Colonic mucosa (tissue), 4 donors: ENCODE results near the gene SLC7A4. TPM values are rescaled to one million over a fixed set of nuclear protein-coding genes. Genes with fewer than 3 reads are reported as not detected.
A peak's percentile ranks its signal among the peaks of the same experiment; 100 is the strongest.

Experiments used
- DNase-seq: peaks from one replicate; pipeline ENCODE4 v3.0.0-alpha.2; 2020
- H3K27ac ChIP-seq: fragments of 200-600 bp; one replicate; pipeline ENCODE4 v1.8.0; 2021
- H3K27me3 ChIP-seq: fragments of 200-600 bp; one replicate; pipeline ENCODE4 v1.8.0; 2021
- H3K36me3 ChIP-seq: fragments of 200-600 bp; one replicate; pipeline ENCODE4 v1.8.0; 2021
- H3K4me1 ChIP-seq: fragments of 200-600 bp; one replicate; pipeline ENCODE4 v1.8.0; 2021; ENCODE audit warnings: mild to moderate bottlenecking
- H3K4me3 ChIP-seq: fragments of 200-600 bp; one replicate; pipeline ENCODE4 v1.8.0; 2021
- H3K9ac ChIP-seq, 2 donors: one replicate each; pipeline ENCODE4 v1.7.0; 2013; ENCODE audit warnings: control low read depth in 2 of 2, low read depth in 2 of 2, low read length in 2 of 2
- H3K9me3 ChIP-seq: fragments of 200-600 bp; one replicate; pipeline ENCODE4 v1.8.0; 2021
- intact Hi-C: fragments of 100-400 bp; cut with DNase I; formaldehyde crosslinking; loops from one replicate; pipeline ENCODE4 v1.14.1; 2022
- total RNA-seq, 2 donors: library from RNA; stranded (reverse); fragmentation: NEBNext Ultra II Directional in 1 of 2; extraction: Animal tissue kit (Norgen Biotek cat#: 25700) in 1 of 2; gene quantifications; one replicate each; pipeline ENCODE4 v1.2.1, GENCODE V29; 2021
- TF ChIP-seq, protein P1 (sequence below): fragments of 200-600 bp; IDR thresholded peaks from one replicate; pipeline ENCODE4 v1.8.0; 2022; ENCODE audit warnings: antibody characterized with exemption, mild to moderate bottlenecking
- donor health status: healthy.
- donor health status: DM: no; HTN: no; CAD: no.
- donor health status: DM: no; HTN: no; CAD: no.

The SLC7A4 gene
- total RNA-seq, 2 donors from 2014 or later = 3.3 to 3.9 TPM

DNA sequence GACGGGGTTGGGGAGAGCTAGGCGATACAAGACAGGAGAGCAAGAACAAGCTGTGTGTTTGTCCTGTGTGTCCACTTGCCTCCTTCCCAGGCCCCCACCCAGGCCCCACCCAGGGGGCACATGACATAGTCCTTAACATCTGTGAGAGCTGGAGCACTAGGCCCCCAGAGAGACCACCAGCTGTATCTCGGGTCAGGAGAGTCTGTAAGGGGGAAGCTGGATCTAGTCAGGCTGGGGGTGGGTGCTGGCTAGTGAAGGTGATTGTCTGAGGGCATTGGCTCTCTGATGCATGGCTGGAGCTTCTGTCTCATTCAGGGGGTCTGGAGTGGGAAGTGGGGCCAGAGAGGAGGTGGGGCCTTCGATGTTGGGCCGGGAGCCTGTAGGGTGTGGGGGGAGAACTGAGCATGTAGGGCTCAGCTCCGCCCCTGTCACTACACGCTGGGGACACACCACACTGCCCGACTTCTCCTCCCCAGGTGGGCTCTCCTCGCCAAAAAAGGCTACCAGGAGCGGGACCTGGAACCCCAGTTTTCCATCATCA is 16.8 kb downstream of the SLC7A4 start:
- Histone ChIP-seq H3K4me1 (peaks cover 9% of the 10 kb centered on the region), H3K27me3 (no peaks in the 10 kb centered on the region), H3K9me3 (no peaks in the 10 kb centered on the region), H3K9ac (no peak overlapping the region), H3K27ac (no peak overlapping the region), H3K36me3 (no peaks in the 10 kb centered on the region), H3K4me3 (no peak overlapping the region)
- intact Hi-C loops = no loop called here
- TF ChIP-seq, protein P1, sequence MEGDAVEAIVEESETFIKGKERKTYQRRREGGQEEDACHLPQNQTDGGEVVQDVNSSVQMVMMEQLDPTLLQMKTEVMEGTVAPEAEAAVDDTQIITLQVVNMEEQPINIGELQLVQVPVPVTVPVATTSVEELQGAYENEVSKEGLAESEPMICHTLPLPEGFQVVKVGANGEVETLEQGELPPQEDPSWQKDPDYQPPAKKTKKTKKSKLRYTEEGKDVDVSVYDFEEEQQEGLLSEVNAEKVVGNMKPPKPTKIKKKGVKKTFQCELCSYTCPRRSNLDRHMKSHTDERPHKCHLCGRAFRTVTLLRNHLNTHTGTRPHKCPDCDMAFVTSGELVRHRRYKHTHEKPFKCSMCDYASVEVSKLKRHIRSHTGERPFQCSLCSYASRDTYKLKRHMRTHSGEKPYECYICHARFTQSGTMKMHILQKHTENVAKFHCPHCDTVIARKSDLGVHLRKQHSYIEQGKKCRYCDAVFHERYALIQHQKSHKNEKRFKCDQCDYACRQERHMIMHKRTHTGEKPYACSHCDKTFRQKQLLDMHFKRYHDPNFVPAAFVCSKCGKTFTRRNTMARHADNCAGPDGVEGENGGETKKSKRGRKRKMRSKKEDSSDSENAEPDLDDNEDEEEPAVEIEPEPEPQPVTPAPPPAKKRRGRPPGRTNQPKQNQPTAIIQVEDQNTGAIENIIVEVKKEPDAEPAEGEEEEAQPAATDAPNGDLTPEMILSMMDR = no peak
- no peak for DNase-seq

DNA sequence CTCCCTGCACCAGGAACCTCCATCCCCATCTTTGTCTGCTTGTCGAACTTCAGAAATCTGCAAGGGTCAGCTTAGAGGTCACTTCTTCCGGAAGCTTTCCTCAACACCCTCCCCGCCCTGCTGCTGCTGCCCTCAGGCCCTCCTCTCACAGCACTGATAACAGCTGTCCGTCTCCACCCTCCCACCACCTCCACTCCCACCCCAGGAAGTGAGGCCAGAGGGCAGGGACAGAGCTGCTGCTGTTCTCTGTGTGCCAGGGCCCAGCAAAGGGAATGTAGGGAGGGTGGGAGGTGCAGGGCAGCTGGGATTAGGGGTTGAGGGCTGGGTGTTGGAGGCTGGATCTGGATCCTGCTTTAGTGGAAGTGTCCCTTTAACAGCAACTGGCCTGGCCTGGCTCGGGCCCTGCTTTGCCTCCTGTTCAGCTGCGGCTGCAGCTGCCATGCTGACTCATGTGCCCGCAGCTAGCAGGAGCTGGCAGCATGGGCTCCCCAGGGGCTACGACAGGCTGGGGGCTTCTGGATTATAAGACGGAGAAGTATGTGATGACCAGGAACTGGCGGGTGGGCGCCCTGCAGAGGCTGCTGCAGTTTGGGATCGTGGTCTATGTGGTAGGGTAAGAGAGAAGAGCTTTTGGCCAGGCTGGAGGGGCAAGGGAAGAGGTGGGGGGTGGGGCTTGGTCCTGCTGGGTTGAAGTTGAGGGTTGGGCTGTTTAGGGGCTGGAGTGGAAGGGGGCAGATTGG is 17.5 kb downstream of the SLC7A4 start, which contains the start of gene P2RX6:
Gene P2RX6, plus strand, starts transcription at position 440 of the 740 bp plus-strand sequence. Its CDS starts 10 bp downstream, at position 450.
- TF ChIP-seq, protein P1 = no peak
- intact Hi-C loops = no loop called here
- Histone ChIP-seq H3K27me3 (no peaks in the 10 kb centered on the region), H3K4me1 (peaks cover 9% of the 10 kb centered on the region), H3K9ac (peak within 1 kb of the TSS; percentile 47 to 61), H3K27ac (peak within 1 kb of the TSS; percentile 37), H3K9me3 (no peaks in the 10 kb centered on the region), H3K4me3 (peak within 1 kb of the TSS; percentile 34), H3K36me3 (no peaks in the 10 kb centered on the region)
- DNase-seq = peak; percentile 68

DNA sequence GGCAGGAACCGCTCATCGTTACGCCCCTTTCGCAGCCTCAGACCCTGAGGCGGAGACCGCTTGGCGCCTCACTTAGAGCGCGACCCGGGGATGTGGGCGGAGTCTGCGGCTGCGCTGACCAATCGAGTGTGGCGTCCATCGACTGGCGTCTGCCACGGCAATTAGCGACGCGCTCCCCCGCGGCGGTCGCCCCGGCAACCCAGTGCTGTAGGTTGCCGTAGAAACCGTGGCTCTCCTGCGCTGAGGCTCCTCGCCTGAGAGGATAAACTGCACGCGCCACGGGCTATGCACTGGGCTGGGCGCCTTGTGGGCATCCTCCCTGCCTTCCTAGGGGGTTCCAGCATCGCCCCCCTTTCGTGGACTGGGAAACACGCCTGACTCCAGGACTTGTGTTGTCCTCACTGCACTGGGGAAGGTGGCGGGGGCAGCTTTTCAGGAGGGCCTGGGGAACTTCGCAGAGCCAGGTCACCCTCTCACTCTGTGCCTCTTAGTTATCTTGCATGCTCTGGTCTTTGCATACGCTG is 18.1 kb downstream of the SLC7A4 start:
- Histone ChIP-seq H3K36me3 (no peaks in the 10 kb centered on the region), H3K4me3 (peak overlapping the region; percentile 34), H3K27ac (peak overlapping the region; percentile 37), H3K27me3 (no peaks in the 10 kb centered on the region), H3K9ac (peak overlapping the region; percentile 47 to 61), H3K4me1 (peaks cover 9% of the 10 kb centered on the region), H3K9me3 (no peaks in the 10 kb centered on the region)
- peak; percentile 84 for DNase-seq
- intact Hi-C loops = no loop called here
- TF ChIP-seq, protein P1 = no peak

DNA sequence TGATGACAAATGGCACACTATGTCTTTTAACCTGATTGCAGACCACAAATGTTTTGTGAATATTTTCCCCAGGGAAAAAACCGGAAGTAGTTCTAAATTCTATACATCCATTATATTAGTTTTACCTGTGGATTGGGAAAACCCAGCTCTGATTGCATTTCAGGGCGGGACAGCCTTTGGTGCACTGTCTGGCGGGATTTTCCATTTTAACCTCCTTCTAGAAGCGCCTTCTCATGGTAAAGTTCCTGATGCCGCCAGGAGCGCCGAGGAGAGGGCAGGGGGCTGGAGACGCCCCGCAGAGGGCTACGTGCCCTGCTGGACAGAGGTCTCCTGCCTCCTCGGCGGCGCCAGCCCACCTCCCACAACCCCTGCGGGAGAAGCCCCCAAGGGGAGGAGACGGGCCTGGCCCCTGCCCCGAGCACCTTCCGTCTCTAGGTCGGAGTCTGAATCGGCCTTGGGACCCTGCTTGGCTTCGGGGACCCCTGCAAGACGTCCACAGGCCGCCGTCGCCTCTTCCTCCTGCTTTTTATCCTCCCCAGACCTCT is 18.6 kb downstream of the SLC7A4 start:
- peak overlapping the region; percentile 47 to 61 for H3K9ac ChIP-seq

More for the DNA sequence above, 18.6 kb downstream of the SLC7A4 start:
- TF ChIP-seq, protein P1 = no peak
- Histone ChIP-seq H3K27me3 (no peaks in the 10 kb centered on the region), H3K27ac (peak overlapping the region; percentile 37), H3K9me3 (no peaks in the 10 kb centered on the region), H3K36me3 (no peaks in the 10 kb centered on the region), H3K4me3 (peak overlapping the region; percentile 34), H3K4me1 (peaks cover 9% of the 10 kb centered on the region)
- no peak for DNase-seq
- intact Hi-C loops = no loop called here
